ENCODE results near the gene DIPK1A. TPM values are rescaled to one million over a fixed set of nuclear protein-coding genes. Genes with fewer than 3 reads are reported as not detected.

DIPK1A gene
- total RNA-seq, 2 donors from 2014 or later, result 14.3 to 14.4 TPM

DNA sequence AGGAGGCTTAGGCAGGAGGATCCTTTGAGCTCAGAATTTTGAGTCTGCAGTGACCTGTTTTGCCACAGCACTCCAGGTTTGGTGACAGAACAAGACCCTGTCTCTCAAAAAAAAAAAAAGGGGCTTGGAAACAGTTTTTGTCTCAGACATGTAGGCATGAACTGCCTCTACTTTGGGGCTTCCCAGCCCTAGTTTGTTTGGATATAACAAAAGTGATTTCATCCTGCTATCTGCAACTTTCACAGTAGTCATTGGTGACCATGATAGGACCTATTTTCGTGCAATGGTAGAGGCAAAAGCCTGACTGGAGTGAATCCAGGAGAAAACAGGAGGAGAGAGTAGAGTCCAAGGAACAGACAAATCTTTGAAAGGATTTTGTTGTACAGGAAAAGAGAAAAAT, 156.0 kb downstream of the DIPK1A start:
- no peaks in the 10 kb centered on the region for H3K9me3 ChIP-seq
- no peaks in the 10 kb centered on the region for H3K36me3 ChIP-seq
- DNase-seq, result no peak
- H3K9ac ChIP-seq (ENCODE audit: low read depth in 2 of 2, low read length in 2 of 2), result no peak overlapping the region
- TF ChIP-seq CTCF (IDR thresholded peaks at IDR 0.05), result no peak
- no peak overlapping the region for H3K4me3 ChIP-seq
- H3K27me3 ChIP-seq, result no peaks in the 10 kb centered on the region
- H3K27ac ChIP-seq, result peak overlapping the region; percentile 5
- intact Hi-C loops (cut with DNase I), result no loop called here
- H3K4me1 ChIP-seq, result no peaks in the 10 kb centered on the region

- Histone ChIP-seq H3K9ac (ENCODE audit: low read depth in 2 of 2, low read length in 2 of 2) (no peak overlapping the region), H3K36me3 (no peaks in the 10 kb centered on the region)
- intact Hi-C loops (cut with DNase I), result no loop called here
Measured at GRCh38 chr1:92804721-92805201, 156.5 kb downstream of the DIPK1A start.

DNA sequence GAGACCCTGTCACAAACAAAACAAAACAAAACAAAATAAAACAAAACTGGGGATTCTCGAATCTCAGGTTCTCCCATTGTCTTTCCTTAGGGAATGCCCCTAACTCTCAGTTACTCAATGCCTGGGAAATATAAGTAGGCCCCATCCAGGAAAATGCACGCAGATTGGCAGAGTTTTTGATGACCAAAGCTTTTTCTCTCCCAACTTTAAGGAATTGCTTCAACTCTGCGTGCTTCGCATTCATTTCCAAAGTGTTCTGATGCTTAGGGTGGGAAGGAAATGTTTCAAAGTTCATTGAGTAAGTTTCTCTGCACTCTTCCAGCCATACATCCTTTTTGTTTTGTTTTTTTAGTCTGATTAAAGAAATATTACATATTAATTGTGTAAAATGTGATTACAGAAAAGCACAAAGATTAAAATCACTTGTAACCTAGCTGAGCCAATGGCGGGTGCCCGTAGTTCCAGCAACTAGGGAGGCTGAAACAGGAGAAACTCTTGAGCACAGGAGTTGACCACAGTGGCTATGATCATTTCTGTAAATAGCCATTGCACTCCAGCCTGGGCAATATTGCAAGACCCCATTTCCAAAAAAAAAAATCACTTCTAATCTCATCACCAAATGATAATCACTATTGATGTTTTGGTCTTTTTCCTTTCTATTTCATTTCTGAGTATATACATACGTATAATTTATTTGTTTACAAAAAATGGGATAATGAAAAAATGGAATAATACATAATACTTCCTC, 157.9 kb downstream of the DIPK1A start:
- no peaks in the 10 kb centered on the region for H3K27me3 ChIP-seq
- intact Hi-C loops (cut with DNase I), result no loop called here
- no peak overlapping the region for H3K4me3 ChIP-seq
- H3K27ac ChIP-seq, result no peak overlapping the region
- no peak for TF ChIP-seq CTCF (IDR thresholded peaks at IDR 0.05)
- no peak overlapping the region for H3K9ac ChIP-seq (ENCODE audit: low read depth in 2 of 2, low read length in 2 of 2)
- H3K4me1 ChIP-seq, result no peaks in the 10 kb centered on the region
- H3K9me3 ChIP-seq, result no peaks in the 10 kb centered on the region
- no peaks in the 10 kb centered on the region for H3K36me3 ChIP-seq
- no peak for DNase-seq

More at GRCh38 chr1:92804721-92805201, 156.5 kb downstream of the DIPK1A start:
- Histone ChIP-seq H3K27ac (peak overlapping the region; percentile 5), H3K27me3 (no peaks in the 10 kb centered on the region), H3K4me1 (no peaks in the 10 kb centered on the region), H3K4me3 (no peak overlapping the region), H3K9me3 (no peaks in the 10 kb centered on the region)
- peak; percentile 78 for DNase-seq
- no peak for TF ChIP-seq CTCF (IDR thresholded peaks at IDR 0.05)

- DNase-seq, result no peak
- H3K9ac ChIP-seq (ENCODE audit: low read depth in 2 of 2, low read length in 2 of 2), result no peak overlapping the region
- intact Hi-C loops (cut with DNase I), result no loop called here
- no peaks in the 10 kb centered on the region for H3K9me3 ChIP-seq
- no peaks in the 10 kb centered on the region for H3K36me3 ChIP-seq
- no peak overlapping the region for H3K27ac ChIP-seq
- no peaks in the 10 kb centered on the region for H3K4me1 ChIP-seq
- TF ChIP-seq CTCF (IDR thresholded peaks at IDR 0.05), result no peak
- H3K27me3 ChIP-seq, result no peaks in the 10 kb centered on the region
- H3K4me3 ChIP-seq, result no peak overlapping the region
Measured at GRCh38 chr1:92797961-92798360, 163.3 kb downstream of the DIPK1A start.

DNA sequence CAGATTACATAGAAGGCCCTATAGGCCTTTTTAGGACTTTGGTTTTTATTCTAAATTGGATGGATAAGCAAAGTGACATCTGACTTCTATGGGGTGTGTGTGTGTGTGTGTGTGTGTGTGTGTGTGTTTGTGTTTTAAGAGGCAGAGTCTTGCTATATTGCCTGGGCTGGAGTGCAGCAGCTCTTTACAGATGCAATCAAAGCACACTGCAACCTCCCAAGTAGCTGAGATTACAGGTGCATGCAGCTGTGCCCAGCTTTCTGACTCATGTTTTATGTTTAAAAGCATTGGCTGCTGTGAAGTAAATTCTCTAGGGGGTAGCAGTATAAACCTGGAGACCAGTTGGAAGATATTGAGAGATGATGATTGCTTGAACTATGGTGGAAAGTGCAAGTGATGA, 164.0 kb downstream of the DIPK1A start:
- H3K9ac ChIP-seq (ENCODE audit: low read depth in 2 of 2, low read length in 2 of 2), result no peak overlapping the region
- no peaks in the 10 kb centered on the region for H3K4me1 ChIP-seq
- intact Hi-C loops (cut with DNase I), result no loop called here
- H3K36me3 ChIP-seq, result no peaks in the 10 kb centered on the region
- no peak for DNase-seq
- TF ChIP-seq CTCF (IDR thresholded peaks at IDR 0.05), result no peak
- H3K4me3 ChIP-seq, result no peak overlapping the region
- no peaks in the 10 kb centered on the region for H3K9me3 ChIP-seq
- no peak overlapping the region for H3K27ac ChIP-seq
- no peaks in the 10 kb centered on the region for H3K27me3 ChIP-seq

All from colonic mucosa (tissue), 4 donors.